Measurements from ENCODE around the gene RABGGTA. TPM values are rescaled to one million over a fixed set of nuclear protein-coding genes. Genes with fewer than 3 reads are reported as not detected.
A peak's percentile ranks its signal among the peaks of the same experiment; 100 is the strongest.

RABGGTA gene
- total RNA-seq, 3 donors from 2014 or later (not counting 1 experiment from before 2014, with no cell fraction given): 72.9 to 95.1 (median 88.5) TPM

- H3K4me1 ChIP-seq (ENCODE audit: control insufficient read depth, insufficient read depth, low read length): peaks cover 28% of the 10 kb centered on the region
- intact Hi-C loops (cut with micrococcal nuclease): loop anchor here (1.0 to 5.0 kb wide), 8 partner anchors 28 to 402 kb away; partner anchors contain the start of genes DHRS1, GMPR2, LTB4R and MDP1
- peak in 2 of 3 donors; percentile 0 to 1 for ATAC-seq
- peaks cover 25 to 30% of the 10 kb centered on the region in 2 donors for H3K4me1 Mint-ChIP-seq
- no peaks in the 10 kb centered on the region for H3K27me3 Mint-ChIP-seq (ENCODE audit: low read depth in 2 of 2)
- TF ChIP-seq CTCF (IDR thresholded peaks at IDR 0.05): no peak
- H3K27ac Mint-ChIP-seq: peak overlapping the region; percentile 91 to 92
- no peak for DNase-seq
- peaks cover 11% of the 10 kb centered on the region for H3K36me3 Mint-ChIP-seq
- H3K9me3 ChIP-seq (ENCODE audit: control insufficient read depth, insufficient read depth, low read length): no peaks in the 10 kb centered on the region
- peak overlapping the region; percentile 99 for H3K27ac ChIP-seq (ENCODE audit: low read length)
- no peaks in the 10 kb centered on the region for H3K9me3 Mint-ChIP-seq
- 19% methylated on average over 13 of the region's 13 CpGs for WGBS (ENCODE audit: insufficient coverage)
- H3K36me3 ChIP-seq (ENCODE audit: control insufficient read depth, insufficient read depth, low read length): peaks cover 21% of the 10 kb centered on the region
- no peaks in the 10 kb centered on the region for H3K27me3 ChIP-seq (ENCODE audit: control insufficient read depth, insufficient read depth, low read length)
- peak overlapping the region; percentile 88 for H3K4me3 ChIP-seq (ENCODE audit: low read length)
- peak overlapping the region; percentile 94 for H3K4me3 Mint-ChIP-seq
Measured at GRCh38 chr14:24270537-24271133, 762 bp downstream of the RABGGTA start.

- Histone ChIP-seq H3K27me3 (ENCODE audit: control insufficient read depth, insufficient read depth, low read length) (no peaks in the 10 kb centered on the region), H3K9me3 (ENCODE audit: control insufficient read depth, insufficient read depth, low read length) (no peaks in the 10 kb centered on the region), H3K36me3 (ENCODE audit: control insufficient read depth, insufficient read depth, low read length) (peaks cover 27% of the 10 kb centered on the region), H3K4me3 (ENCODE audit: low read length) (no peak overlapping the region), H3K27ac (ENCODE audit: low read length) (no peak overlapping the region), H3K4me1 (ENCODE audit: control insufficient read depth, insufficient read depth, low read length) (peaks cover 23% of the 10 kb centered on the region)
- H3K4me3 Mint-ChIP-seq: peak overlapping the region; percentile 94
- WGBS (ENCODE audit: insufficient coverage): 97% methylated on average over 14 of the region's 14 CpGs
- H3K27me3 Mint-ChIP-seq (ENCODE audit: low read depth in 2 of 2): no peaks in the 10 kb centered on the region
- peak overlapping the region; percentile 91 to 92 for H3K27ac Mint-ChIP-seq
- H3K36me3 Mint-ChIP-seq: peaks cover 11% of the 10 kb centered on the region
- intact Hi-C loops (cut with micrococcal nuclease): loop anchor here (5.0 kb wide), 2 partner anchors 38 to 402 kb away; partner anchors contain the start of genes GMPR2 and NEDD8
- no peak for TF ChIP-seq CTCF (IDR thresholded peaks at IDR 0.05)
- no peaks in the 10 kb centered on the region for H3K9me3 Mint-ChIP-seq
- DNase-seq: no peak
- ATAC-seq: no peak
- H3K4me1 Mint-ChIP-seq: peaks cover 25 to 30% of the 10 kb centered on the region in 2 donors
Measured at GRCh38 chr14:24269910-24270536, 1.4 kb downstream of the RABGGTA start.

- ATAC-seq (no peak), DNase-seq (no peak)
- H3K27me3 Mint-ChIP-seq (ENCODE audit: low read depth in 2 of 2): no peaks in the 10 kb centered on the region
- 96% methylated on average over 8 of the region's 8 CpGs for WGBS (ENCODE audit: insufficient coverage)
- no peak overlapping the region for H3K4me3 ChIP-seq (ENCODE audit: low read length)
- no peaks in the 10 kb centered on the region for H3K9me3 ChIP-seq (ENCODE audit: control insufficient read depth, insufficient read depth, low read length)
- intact Hi-C loops (cut with micrococcal nuclease): no loop called here
- peak overlapping the region; percentile 40 for H3K4me3 Mint-ChIP-seq
- H3K4me1 Mint-ChIP-seq: peaks cover 25 to 30% of the 10 kb centered on the region in 2 donors
- no peak for TF ChIP-seq CTCF (IDR thresholded peaks at IDR 0.05)
- H3K36me3 ChIP-seq (ENCODE audit: control insufficient read depth, insufficient read depth, low read length): peaks cover 29% of the 10 kb centered on the region
- no peaks in the 10 kb centered on the region for H3K27me3 ChIP-seq (ENCODE audit: control insufficient read depth, insufficient read depth, low read length)
- H3K27ac Mint-ChIP-seq: peak overlapping the region in 1 of 2 donors; percentile 47
- H3K4me1 ChIP-seq (ENCODE audit: control insufficient read depth, insufficient read depth, low read length): peaks cover 23% of the 10 kb centered on the region
- no peaks in the 10 kb centered on the region for H3K9me3 Mint-ChIP-seq
- no peak overlapping the region for H3K27ac ChIP-seq (ENCODE audit: low read length)
- peaks cover 11% of the 10 kb centered on the region for H3K36me3 Mint-ChIP-seq
Measured at GRCh38 chr14:24269368-24269767, 2.0 kb downstream of the RABGGTA start.
